Spinal cord (tissue), 10 donors: ENCODE results near the gene LENEP. TPM values are rescaled to one million over a fixed set of nuclear protein-coding genes. Genes with fewer than 3 reads are reported as not detected.

ENCODE experiments used
- DNase-seq, 6 donors: peaks; one replicate each; pipeline versions ENCODE4 v3.0.0 to v3.0.0-alpha.2; 2013 to 2015; ENCODE audit warnings: low spot score in 6 of 6, low read depth in 4 of 6
- H3K27ac ChIP-seq: one replicate; pipeline ENCODE4 v1.5.1; 2013; ENCODE audit warnings: low read depth, low read length, control low read depth
- H3K27me3 ChIP-seq: one replicate; pipeline ENCODE4 v1.6.1; 2013; ENCODE audit warnings: low read length; ENCODE audit not compliant: control insufficient read depth, insufficient read depth
- H3K36me3 ChIP-seq: one replicate; pipeline ENCODE4 v1.6.1; 2013; ENCODE audit warnings: low read length; ENCODE audit not compliant: control insufficient read depth, insufficient read depth
- H3K4me1 ChIP-seq: one replicate; pipeline ENCODE4 v1.6.1; 2013; ENCODE audit warnings: low read length; ENCODE audit not compliant: control insufficient read depth, insufficient read depth
- H3K4me3 ChIP-seq: one replicate; pipeline ENCODE4 v1.5.1; 2013; ENCODE audit warnings: low read depth, low read length, control low read depth
- H3K9me3 ChIP-seq: one replicate; pipeline ENCODE4 v1.6.1; 2013; ENCODE audit warnings: low read length; ENCODE audit not compliant: control insufficient read depth, insufficient read depth
- WGBS: methylation state at CpG from one replicate; pipeline ENCODE4 v1.1.5; 2013; ENCODE audit warnings: missing lambda C conversion rate; ENCODE audit not compliant: insufficient coverage; 5-methylcytosine and 5-hydroxymethylcytosine counted together
- polyA plus RNA-seq, 2 donors: library from polyadenylated mRNA; unstranded; fragments of 120-200 nt; gene quantifications; one replicate each; pipeline ENCODE4 v1.2.1, GENCODE V29; 2013; ENCODE audit not compliant: insufficient read length in 2 of 2
- total RNA-seq, 2 donors: library from RNA; depleted of rRNA in 1 of 2; stranded (reverse); fragments of 120-200 nt in 1 of 2; fragments of >200 nt in 1 of 2; gene quantifications; one replicate each; pipeline versions ENCODE4 v1.2.3 to v1.2.4, GENCODE V29; 2013 to 2014
- donor health status: healthy.

Gene LENEP
- total and polyA plus RNA-seq, 4 donors: 0.22 to 0.39 TPM; not detected in 2

DNA sequence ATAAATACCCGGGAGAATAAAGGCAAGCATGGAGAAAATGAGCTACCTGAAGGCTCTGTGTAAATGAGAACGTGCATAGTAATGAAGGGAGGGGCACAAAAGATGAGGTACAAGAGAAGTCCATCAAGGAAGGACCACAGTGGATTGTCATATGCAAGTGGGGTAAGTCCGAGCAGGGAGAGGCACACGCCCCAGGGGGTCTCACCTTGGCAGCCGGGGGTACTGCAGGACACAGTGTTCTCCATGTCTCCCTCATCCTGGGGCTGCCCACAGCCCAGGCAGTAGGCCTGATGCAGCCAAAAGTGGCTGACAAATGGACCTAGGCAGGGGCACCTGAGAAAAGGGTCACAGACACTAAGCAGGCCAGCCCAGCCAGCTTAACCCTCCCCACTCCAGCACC lies 30.2 kb downstream of the LENEP start:
- WGBS: 69% methylated on average over 4 of the region's 5 CpGs
- Histone ChIP-seq H3K27me3 (no peaks in the 10 kb centered on the region), H3K4me1 (no peaks in the 10 kb centered on the region), H3K9me3 (no peaks in the 10 kb centered on the region), H3K4me3 (no peak overlapping the region), H3K36me3 (no peaks in the 10 kb centered on the region), H3K27ac (no peak overlapping the region)
- DNase-seq: no peak

DNA sequence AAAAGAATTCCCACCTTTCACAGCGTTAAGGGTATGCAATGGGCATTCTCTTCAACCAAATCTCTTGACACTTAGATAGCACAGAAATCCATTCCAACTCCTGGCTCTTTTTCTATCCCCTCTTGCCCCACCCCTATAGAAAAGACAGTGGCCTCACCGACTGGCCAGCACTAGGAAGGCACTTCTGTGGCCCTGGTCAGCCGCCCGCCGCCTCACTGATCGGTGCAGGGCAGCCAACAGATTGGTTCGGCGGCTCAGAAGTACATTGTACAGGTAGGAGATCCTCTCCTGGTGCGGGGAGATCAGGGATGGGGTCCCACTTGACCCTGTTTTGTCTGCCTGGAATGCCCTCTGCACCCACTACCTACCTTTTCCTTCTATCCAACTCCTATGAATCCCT lies 30.9 kb downstream of the LENEP start:
- 92% methylated on average over 6 of the region's 9 CpGs for WGBS

DNA sequence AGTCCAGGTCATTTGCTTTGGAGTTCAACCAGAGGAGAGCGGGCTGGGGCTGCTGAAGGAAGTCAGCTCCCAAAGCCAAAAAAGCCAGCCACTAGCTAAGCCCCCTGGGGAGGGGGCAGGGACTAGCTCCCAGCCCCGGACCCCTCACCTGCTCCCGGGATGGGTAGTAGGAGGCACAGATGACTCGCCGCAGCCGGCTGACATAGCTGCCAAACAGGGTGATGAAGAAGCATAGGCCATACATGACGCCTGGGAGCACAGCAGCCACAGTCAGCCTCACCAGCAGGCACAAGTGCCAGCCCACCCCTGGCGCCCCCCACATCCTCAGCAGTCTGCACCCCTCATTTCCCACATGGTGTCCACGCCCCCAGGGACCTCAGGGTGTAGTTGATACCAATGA lies 32.8 kb downstream of the LENEP start:
- Histone ChIP-seq H3K4me1 (no peaks in the 10 kb centered on the region), H3K27me3 (no peaks in the 10 kb centered on the region), H3K4me3 (no peak overlapping the region), H3K27ac (no peak overlapping the region), H3K9me3 (no peaks in the 10 kb centered on the region), H3K36me3 (no peaks in the 10 kb centered on the region)
- WGBS: 44% methylated on average over 9 of the region's 9 CpGs
- DNase-seq: no peak

More for the DNA sequence above, 30.9 kb downstream of the LENEP start:
- Histone ChIP-seq H3K9me3 (no peaks in the 10 kb centered on the region), H3K36me3 (no peaks in the 10 kb centered on the region), H3K4me3 (no peak overlapping the region), H3K27me3 (no peaks in the 10 kb centered on the region), H3K27ac (no peak overlapping the region), H3K4me1 (no peaks in the 10 kb centered on the region)
- no peak for DNase-seq

DNA sequence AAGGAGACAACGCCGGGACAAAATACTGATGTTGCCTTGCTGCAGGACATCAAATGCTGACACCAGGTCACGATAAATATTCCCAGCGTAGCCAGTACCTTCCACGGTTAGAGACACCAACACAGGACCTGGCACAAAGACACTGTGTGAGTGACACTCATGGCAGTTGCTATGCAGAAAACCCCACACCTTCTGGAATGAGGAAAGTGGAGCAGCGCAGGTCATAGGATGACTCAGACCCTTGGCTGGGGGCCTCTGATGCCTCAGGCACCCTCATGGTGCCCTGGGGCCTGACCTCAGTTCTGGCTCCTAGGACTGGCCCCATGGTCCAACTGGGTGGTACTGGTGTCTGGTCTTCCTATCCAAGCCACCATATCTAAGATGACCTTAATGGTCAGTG lies 33.2 kb downstream of the LENEP start:
- no peaks in the 10 kb centered on the region for H3K36me3 ChIP-seq
- H3K4me3 ChIP-seq: no peak overlapping the region
- no peaks in the 10 kb centered on the region for H3K4me1 ChIP-seq
- no peak for DNase-seq
- H3K9me3 ChIP-seq: no peaks in the 10 kb centered on the region
- H3K27me3 ChIP-seq: no peaks in the 10 kb centered on the region
- no peak overlapping the region for H3K27ac ChIP-seq
- WGBS: 85% methylated on average over 6 of the region's 6 CpGs

DNA sequence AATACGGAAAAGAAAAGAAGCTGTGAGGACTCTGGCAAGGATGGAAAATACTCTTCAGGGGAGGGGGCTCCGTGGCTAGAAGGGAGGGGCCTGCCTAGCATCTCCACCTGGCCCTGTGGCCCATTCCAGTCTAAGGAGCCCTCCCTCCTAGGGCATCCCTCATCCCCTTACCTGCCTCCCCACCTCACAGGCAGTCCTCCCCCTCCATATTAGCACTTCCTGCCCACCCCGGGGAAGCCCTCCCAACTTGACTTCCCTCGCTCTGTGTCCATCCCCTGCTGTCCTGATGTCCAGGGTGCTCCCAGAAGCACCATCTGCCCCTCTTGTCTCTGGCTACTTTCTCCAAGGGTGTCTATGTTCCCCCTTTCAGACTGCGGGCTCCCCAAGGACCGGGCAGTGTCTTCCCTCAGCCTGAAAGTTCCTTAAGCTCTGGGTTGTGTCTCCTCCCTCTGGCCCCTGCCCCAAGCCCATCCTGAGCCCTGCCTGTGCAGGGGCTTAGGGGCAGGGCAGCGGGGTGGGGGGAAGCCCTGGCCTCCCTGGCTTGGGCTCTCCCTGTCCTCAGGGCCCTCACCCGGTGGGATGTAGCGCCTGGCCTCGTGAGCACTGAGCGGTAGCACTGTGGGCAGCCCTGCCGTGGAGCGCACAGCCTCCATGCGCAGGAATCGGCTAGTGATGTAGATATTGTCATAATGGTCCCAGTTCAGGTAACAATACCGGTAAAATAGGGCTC lies 36.3 kb downstream of the LENEP start:
- H3K4me3 ChIP-seq: no peak overlapping the region
- H3K36me3 ChIP-seq: no peaks in the 10 kb centered on the region
- no peak overlapping the region for H3K27ac ChIP-seq
- no peaks in the 10 kb centered on the region for H3K9me3 ChIP-seq
- H3K4me1 ChIP-seq: no peaks in the 10 kb centered on the region
- no peaks in the 10 kb centered on the region for H3K27me3 ChIP-seq
- no peak for DNase-seq
- 77% methylated on average over 15 of the region's 16 CpGs for WGBS

DNA sequence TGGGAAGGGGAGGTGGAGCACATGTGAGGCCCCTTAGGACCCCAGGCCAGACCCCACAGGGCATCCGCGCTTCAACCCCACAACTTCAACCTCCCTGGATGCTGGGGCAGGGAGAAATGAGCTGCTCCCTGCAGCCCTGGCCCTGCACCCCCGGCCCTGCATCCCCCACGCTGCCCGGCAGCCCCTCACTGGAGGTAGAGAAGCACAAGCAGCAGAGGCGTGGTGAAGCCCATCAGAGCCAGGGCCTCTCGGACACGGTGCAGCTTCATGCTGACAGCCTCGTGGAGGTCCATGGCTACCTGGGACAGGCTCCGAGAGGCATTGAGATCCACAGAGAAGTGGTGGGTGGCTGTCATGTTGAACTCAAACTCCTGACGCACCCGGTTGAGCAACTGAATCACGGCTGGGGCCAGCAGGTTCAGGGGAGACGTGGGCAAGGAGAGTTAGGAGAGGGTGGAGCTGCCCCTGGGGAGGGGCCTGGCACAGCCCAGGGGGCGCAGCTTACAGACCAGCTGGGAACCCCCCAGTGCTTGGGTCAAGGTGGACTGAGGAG lies 36.9 kb downstream of the LENEP start:
- H3K9me3 ChIP-seq: no peaks in the 10 kb centered on the region
- no peak for DNase-seq
- no peak overlapping the region for H3K4me3 ChIP-seq
- 86% methylated on average over 13 of the region's 15 CpGs for WGBS
- H3K36me3 ChIP-seq: no peaks in the 10 kb centered on the region
- no peak overlapping the region for H3K27ac ChIP-seq
- H3K27me3 ChIP-seq: no peaks in the 10 kb centered on the region
- no peaks in the 10 kb centered on the region for H3K4me1 ChIP-seq

GRCh38 chr1:155030899-155031298 lies 37.5 kb downstream of the LENEP start:
- Histone ChIP-seq H3K36me3 (no peaks in the 10 kb centered on the region), H3K4me3 (no peak overlapping the region), H3K9me3 (no peaks in the 10 kb centered on the region), H3K27ac (no peak overlapping the region), H3K27me3 (no peaks in the 10 kb centered on the region), H3K4me1 (no peaks in the 10 kb centered on the region)
- no peak for DNase-seq
- WGBS: 89% methylated on average over 11 of the region's 11 CpGs

DNA sequence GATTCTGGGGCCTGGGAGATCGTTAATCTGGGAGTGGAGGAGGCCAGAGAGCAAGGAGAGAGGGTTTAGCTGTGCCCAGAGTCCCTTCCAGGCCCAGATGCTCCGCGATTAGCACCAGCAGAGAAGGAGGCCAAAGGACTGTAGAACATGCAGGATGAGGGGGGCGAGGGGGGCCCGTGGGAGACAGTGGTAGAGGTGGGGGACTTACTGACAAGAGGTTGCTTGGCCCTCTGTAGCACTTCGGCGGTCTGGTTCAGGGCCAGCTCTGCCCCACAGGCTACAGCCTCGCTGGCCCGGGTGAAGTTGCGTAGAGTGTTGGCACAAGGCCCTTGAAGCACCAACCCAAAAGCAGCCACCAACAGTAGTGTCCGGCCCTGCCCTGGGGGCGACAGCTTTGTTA lies 39.5 kb downstream of the LENEP start:
- Histone ChIP-seq H3K9me3 (no peaks in the 10 kb centered on the region), H3K36me3 (no peaks in the 10 kb centered on the region), H3K27ac (no peak overlapping the region), H3K27me3 (no peaks in the 10 kb centered on the region), H3K4me3 (no peak overlapping the region), H3K4me1 (no peaks in the 10 kb centered on the region)
- DNase-seq: no peak
- WGBS: 86% methylated on average over 12 of the region's 12 CpGs

- H3K4me3 ChIP-seq: no peak within 1 kb of the TSS
- no peaks in the 10 kb centered on the region for H3K4me1 ChIP-seq
- H3K27me3 ChIP-seq: no peaks in the 10 kb centered on the region
These were observed 40.1 kb downstream of the LENEP start, which contains the start of the genes DCST1 and DCST2 for GRCh38 chr1:155033524-155033923. TSS of gene DCST1 (plus strand) at chr1:155033824. CDS start at chr1:155034037, 213 bp downstream. TSS of gene DCST2 (minus strand) at chr1:155033781. CDS start at chr1:155033701, 80 bp downstream.

More at GRCh38 chr1:155033524-155033923, 40.1 kb downstream of the LENEP start, which contains the start of the genes DCST1 and DCST2:
- DNase-seq: no peak
- 91% methylated on average over 9 of the region's 9 CpGs for WGBS
- no peak within 1 kb of the TSS for H3K27ac ChIP-seq
- H3K36me3 ChIP-seq: no peaks in the 10 kb centered on the region
- H3K9me3 ChIP-seq: no peaks in the 10 kb centered on the region
